ENCODE data around the gene CAB39L.

DNA sequence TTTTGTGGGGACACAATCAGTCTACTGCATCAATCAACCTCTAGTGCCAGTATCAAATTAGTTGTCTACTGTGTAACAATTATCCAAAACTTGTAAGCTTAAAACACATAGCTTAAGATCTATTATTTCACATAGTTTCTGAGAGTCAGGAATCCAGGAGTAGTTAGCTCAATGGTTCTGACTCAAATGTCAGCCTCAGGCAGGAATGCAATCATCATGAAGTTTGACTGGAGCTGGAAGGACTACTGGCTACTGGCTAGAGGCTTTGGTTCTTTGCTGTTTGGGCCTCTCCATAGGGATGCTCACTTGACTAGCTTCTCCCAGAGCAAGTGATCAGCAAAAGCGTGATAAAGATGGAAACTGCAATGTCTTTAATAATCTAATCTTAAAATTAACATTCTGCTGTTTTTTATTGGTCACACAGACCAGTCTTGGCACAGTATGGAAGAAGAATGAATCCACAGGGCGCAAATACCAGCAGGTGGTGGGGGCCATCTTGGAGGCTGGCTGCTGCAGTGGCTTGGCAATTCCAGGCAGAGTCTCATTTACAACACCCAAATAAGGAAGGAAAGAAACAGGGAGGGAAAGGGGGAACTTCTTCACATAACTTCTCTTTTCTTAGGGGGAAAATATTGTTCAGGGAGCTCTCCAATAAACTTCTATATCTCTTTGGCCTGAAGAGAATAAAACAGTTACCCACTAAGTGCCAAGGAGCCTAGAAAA lies 15.7 kb downstream of the CAB39L start:
- TF ChIP-seq, protein P1, sequence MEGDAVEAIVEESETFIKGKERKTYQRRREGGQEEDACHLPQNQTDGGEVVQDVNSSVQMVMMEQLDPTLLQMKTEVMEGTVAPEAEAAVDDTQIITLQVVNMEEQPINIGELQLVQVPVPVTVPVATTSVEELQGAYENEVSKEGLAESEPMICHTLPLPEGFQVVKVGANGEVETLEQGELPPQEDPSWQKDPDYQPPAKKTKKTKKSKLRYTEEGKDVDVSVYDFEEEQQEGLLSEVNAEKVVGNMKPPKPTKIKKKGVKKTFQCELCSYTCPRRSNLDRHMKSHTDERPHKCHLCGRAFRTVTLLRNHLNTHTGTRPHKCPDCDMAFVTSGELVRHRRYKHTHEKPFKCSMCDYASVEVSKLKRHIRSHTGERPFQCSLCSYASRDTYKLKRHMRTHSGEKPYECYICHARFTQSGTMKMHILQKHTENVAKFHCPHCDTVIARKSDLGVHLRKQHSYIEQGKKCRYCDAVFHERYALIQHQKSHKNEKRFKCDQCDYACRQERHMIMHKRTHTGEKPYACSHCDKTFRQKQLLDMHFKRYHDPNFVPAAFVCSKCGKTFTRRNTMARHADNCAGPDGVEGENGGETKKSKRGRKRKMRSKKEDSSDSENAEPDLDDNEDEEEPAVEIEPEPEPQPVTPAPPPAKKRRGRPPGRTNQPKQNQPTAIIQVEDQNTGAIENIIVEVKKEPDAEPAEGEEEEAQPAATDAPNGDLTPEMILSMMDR (IDR thresholded peaks at IDR 0.05; ENCODE audit: insufficient read depth, low read length, poor library complexity, severe bottlenecking): no peak
- TF ChIP-seq EZH2phosphoT487 (conservative IDR thresholded peaks at IDR 0.05; ENCODE audit: low read length): no peak
